ENCODE results near the gene SLC44A5. TPM values are rescaled to one million over a fixed set of nuclear protein-coding genes. Genes with fewer than 3 reads are reported as not detected.

Gene SLC44A5
- polyA plus RNA-seq, 2 of the 4 experiments (the other 2 are of a cell fraction) = 0.10 to 1.5 TPM

- TF ChIP-seq CHD4 (IDR thresholded peaks at IDR 0.05; ENCODE audit: borderline replicate concordance) = no peak
- Histone ChIP-seq H3K9me3 (no peaks in the 10 kb centered on the region), H3K4me2 (no peak overlapping the region), H3K4me3 (no peak overlapping the region), H3K27ac (no peak overlapping the region), H3K4me1 (no peaks in the 10 kb centered on the region)
- no peak for FAIRE-seq
- POLR2A ChIA-PET = no interaction called here
- 20% methylated on average over 4 of the region's 4 CpGs for WGBS (ENCODE audit: missing lambda C conversion rate)
- no peak for DNase-seq (ENCODE audit: low read depth in 1 of 2, low spot score in 1 of 2)
- CTCF ChIA-PET = interaction anchor here (1.0 kb wide), 1 partner anchor 37 kb away, joined by 3 read pairs; no protein-coding TSS in a partner anchor
- no peak for ATAC-seq
Observed at GRCh38 chr1:75166821-75167220, 444.1 kb downstream of the SLC44A5 start.

- FAIRE-seq = no peak
Observed at GRCh38 chr1:75165264-75165663, 445.6 kb downstream of the SLC44A5 start.

GRCh38 chr1:75159154-75159553 lies 451.8 kb downstream of the SLC44A5 start:
- H3K27ac ChIP-seq = no peak overlapping the region
- DNase-seq (ENCODE audit: low read depth in 1 of 2, low spot score in 1 of 2) (no peak), FAIRE-seq (no peak), ATAC-seq (no peak)
- ChIA-PET POLR2A (no interaction called here), CTCF (no interaction called here)
- TF ChIP-seq FOSL2 (IDR thresholded peaks at IDR 0.05) = no peak
- TF ChIP-seq FOSL2 (CRISPR knock-in tag; IDR thresholded peaks at IDR 0.05) = no peak
- no peak for TF ChIP-seq CBX8 (IDR thresholded peaks at IDR 0.05)
- TF ChIP-seq RARB (CRISPR knock-in tag; IDR thresholded peaks at IDR 0.05) = no peak
- TF ChIP-seq MAX (IDR thresholded peaks at IDR 0.05) = no peak
- TF ChIP-seq TFCP2L1 (CRISPR knock-in tag; IDR thresholded peaks at IDR 0.05) = no peak
- no peak for TF ChIP-seq ATOH8 (CRISPR knock-in tag; IDR thresholded peaks at IDR 0.05; ENCODE audit: low read depth)
- TF ChIP-seq JUN (IDR thresholded peaks at IDR 0.05) = no peak
- no peak for TF ChIP-seq PBX3 (IDR thresholded peaks at IDR 0.05)
- no peak for TF ChIP-seq POLR2A (IDR thresholded peaks at IDR 0.05; ENCODE audit: low read length)
- no peak for TF ChIP-seq BHLHE40 (IDR thresholded peaks at IDR 0.05; ENCODE audit: low read depth, low read length)
- 30% methylated on average over 3 of the region's 3 CpGs for WGBS (ENCODE audit: missing lambda C conversion rate)
- H3K4me3 ChIP-seq = no peak overlapping the region
- H3K9me3 ChIP-seq = no peaks in the 10 kb centered on the region
- no peaks in the 10 kb centered on the region for H3K4me1 ChIP-seq
- H3K4me2 ChIP-seq = no peak overlapping the region

More at GRCh38 chr1:75165264-75165663, 445.6 kb downstream of the SLC44A5 start:
- H3K4me3 ChIP-seq = no peak overlapping the region
- TF ChIP-seq JUNB (IDR thresholded peaks at IDR 0.05) = no peak
- TF ChIP-seq CBX2 (IDR thresholded peaks at IDR 0.05; ENCODE audit: borderline replicate concordance, low read depth) = no peak
- no peak for TF ChIP-seq HDAC2 (IDR thresholded peaks at IDR 0.05)
- no peak for TF ChIP-seq FOSB (CRISPR knock-in tag; IDR thresholded peaks at IDR 0.05)
- TF ChIP-seq ZSCAN20 (CRISPR knock-in tag; IDR thresholded peaks at IDR 0.05) = no peak
- no peak for TF ChIP-seq ELK1 (IDR thresholded peaks at IDR 0.05; ENCODE audit: low read depth, low read length)
- no peak for TF ChIP-seq SMC3 (IDR thresholded peaks at IDR 0.05)
- no peak for TF ChIP-seq HOXB5 (CRISPR knock-in tag; IDR thresholded peaks at IDR 0.05)
- no peak for TF ChIP-seq HMGXB4 (CRISPR knock-in tag; IDR thresholded peaks at IDR 0.05; ENCODE audit: borderline replicate concordance)
- ATAC-seq (no peak), DNase-seq (ENCODE audit: low read depth in 1 of 2, low spot score in 1 of 2) (no peak)
- no peak overlapping the region for H3K27ac ChIP-seq
- H3K4me1 ChIP-seq = no peaks in the 10 kb centered on the region
- H3K4me2 ChIP-seq = no peak overlapping the region
- H3K9me3 ChIP-seq = no peaks in the 10 kb centered on the region
- ChIA-PET POLR2A (no interaction called here), CTCF (no interaction called here)

Small RNAs within 50 kb of the gene (small RNA-seq; reads per million reads assigned to genes)
- gene RNU6-503P (0 reads per million in 6 experiments), gene RNU6-622P (0 reads per million in 6 experiments)

Other genes with a start within 250 kb of the SLC44A5 start
- 30.4 and 45.1 TPM in 2 replicates for gene ACADM, start 113.6 kb upstream of the SLC44A5 start, polyA plus RNA-seq (2011; rRNA removed)
- 42.2 to 45.4 TPM (median 42.9 TPM) in 3 replicates for gene ACADM, start 113.6 kb upstream of the SLC44A5 start, polyA plus RNA-seq (2017; fragmentation: RNase III; extraction: RNeasy Plus Mini Kit Qiagen cat#74134 plus additional on column Dnase treatment)
- 118 and 165 TPM in 2 replicates for gene RABGGTB, start 175.1 kb upstream of the SLC44A5 start, polyA plus RNA-seq (2011; rRNA removed)
- gene RABGGTB, start 175.1 kb upstream of the SLC44A5 start, polyA plus RNA-seq (2017; fragmentation: RNase III; extraction: RNeasy Plus Mini Kit Qiagen cat#74134 plus additional on column Dnase treatment) = 112 to 133 TPM (median 116 TPM) in 3 replicates
- gene MSH4, start 185.8 kb upstream of the SLC44A5 start, polyA plus RNA-seq (2011; rRNA removed) = 0.05 TPM in 1 of 2 replicates, not detected in the other
- gene MSH4, start 185.8 kb upstream of the SLC44A5 start, polyA plus RNA-seq (2017; fragmentation: RNase III; extraction: RNeasy Plus Mini Kit Qiagen cat#74134 plus additional on column Dnase treatment) = 0.03 TPM in 1 of 3 replicates, not detected in the others